HG03108 (cell line): ENCODE measurements around the gene OTUB2.

Source experiments
- ATAC-seq: cut with Tn5 transposase; IDR thresholded peaks from one replicate; pipeline ENCODE4 v1.9.1; 2021; ENCODE audit warnings: moderate library complexity; ENCODE audit not compliant: unreplicated experiment

The OTUB2 gene

DNA sequence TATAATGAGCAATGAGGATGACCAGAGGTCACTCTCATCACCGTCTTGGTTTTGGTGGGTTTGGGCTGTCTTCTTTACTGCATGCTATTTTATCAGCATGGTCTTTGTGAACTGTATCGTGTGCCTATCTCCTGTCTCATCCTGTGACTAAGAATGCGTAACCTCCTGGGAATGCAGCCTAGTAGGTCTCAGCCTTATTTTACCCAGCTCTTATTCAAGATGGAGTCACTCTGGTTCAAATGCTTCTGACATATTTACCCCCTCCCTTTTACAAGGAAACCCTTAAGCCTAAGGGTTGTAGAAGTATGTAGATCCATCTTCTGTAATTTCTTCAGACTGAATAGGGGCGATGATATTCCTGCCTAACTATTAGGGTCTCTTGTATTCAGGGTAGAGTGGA lies 63.3 kb downstream of the OTUB2 start:
- no peak for ATAC-seq

DNA sequence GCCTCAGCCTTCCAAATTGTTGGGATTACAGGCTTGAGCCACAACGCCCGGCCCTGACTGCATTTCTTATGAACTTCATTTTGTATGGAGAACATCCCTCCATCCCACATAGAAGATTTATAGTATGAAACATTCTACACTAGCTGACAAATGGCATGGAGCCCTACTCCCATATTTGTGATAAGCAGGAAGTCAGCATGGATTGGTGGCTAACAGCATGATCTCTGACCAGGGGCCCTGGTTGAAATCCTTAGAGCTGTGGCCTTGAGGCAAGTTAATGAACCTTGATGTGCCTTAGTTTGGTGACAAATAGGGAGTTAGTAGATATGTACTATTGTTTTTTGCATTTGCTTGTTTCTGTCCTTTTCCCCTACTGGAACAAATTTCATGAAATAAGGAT lies 67.3 kb downstream of the OTUB2 start:
- ATAC-seq = no peak

DNA sequence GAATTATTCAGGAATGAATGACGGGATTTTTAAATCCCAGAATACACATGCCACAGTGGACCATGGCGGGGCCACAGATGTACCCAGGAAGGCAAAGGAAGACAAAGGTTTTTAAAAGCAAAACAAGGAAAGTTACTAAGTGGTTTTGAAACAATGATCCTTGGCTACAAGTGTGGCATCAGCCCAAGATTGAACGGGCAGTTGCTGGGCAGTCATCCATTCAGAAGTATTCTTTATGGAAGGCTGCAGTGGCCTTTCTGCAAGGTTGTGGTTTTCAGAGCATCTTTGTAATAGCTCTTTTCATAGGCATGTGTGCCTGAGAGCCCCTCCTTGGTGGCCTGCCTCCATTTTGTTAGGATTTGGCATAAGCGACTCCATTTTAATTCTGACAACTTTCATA lies 71.0 kb downstream of the OTUB2 start:
- ATAC-seq = no peak
